PC-9 (cell line): ENCODE measurements around the gene CAPN9. TPM values are rescaled to one million over a fixed set of nuclear protein-coding genes. Genes with fewer than 3 reads are reported as not detected.

Experiments used
- BruUV-seq: library from RNA; stranded (reverse); fragments of 400-500 nt; replicated peaks from 2 replicates; lab custom pipeline; 2021; lab: Mats Ljungman, UMichigan
- CTCF ChIA-PET: fragments of 300-600 bp; sonication (Branson Sonifier 250); formaldehyde crosslinking; loops from one replicate; lab custom pipeline; 2022; ENCODE audit warnings: antibody characterized with exemption; lab: Charles Lee
- POLR2A ChIA-PET: fragments of 300-600 bp; sonication (Branson Sonifier 250); formaldehyde crosslinking; loops from one replicate; lab custom pipeline; 2022; ENCODE audit warnings: antibody characterized with exemption; ENCODE audit not compliant: unreplicated experiment; lab: Charles Lee
- DNase-seq, 2 experiments: peaks; one replicate each; pipeline versions ENCODE4 v3.0.0 to v3.0.0-alpha.2; 2015 to 2022; ENCODE audit warnings: mixed read lengths in 1 of 2
- H2AFZ ChIP-seq: fragments of 200-600 bp; sonication (generic); 2 replicates; pipeline ENCODE4 v1.8.1; 2017; ENCODE audit warnings: antibody characterized with exemption
- H3F3A ChIP-seq: fragments of 200-600 bp; sonication (generic); 2 replicates; pipeline ENCODE4 v1.8.1; 2017; ENCODE audit warnings: antibody characterized with exemption, mild to moderate bottlenecking, low read depth; ENCODE audit not compliant: insufficient read depth
- H3K27ac ChIP-seq: fragments of 200-600 bp; sonication (generic); 2 replicates; pipeline ENCODE4 v1.6.1; 2016; ENCODE audit warnings: mixed run types
- H3K27me3 ChIP-seq: fragments of 200-600 bp; sonication (generic); 2 replicates; pipeline ENCODE4 v1.6.1; 2016; ENCODE audit warnings: low read depth, mixed run types; ENCODE audit not compliant: insufficient read depth
- H3K36me3 ChIP-seq: fragments of 200-600 bp; sonication (generic); 2 replicates; pipeline ENCODE4 v1.6.1; 2016; ENCODE audit warnings: low read depth, mixed run types
- H3K4me1 ChIP-seq: fragments of 200-600 bp; sonication (generic); replicated peaks from 2 replicates; pipeline ENCODE4 v1.6.1; 2016; ENCODE audit warnings: mixed run types; ENCODE audit not compliant: insufficient read depth
- H3K4me2 ChIP-seq: fragments of 200-600 bp; sonication (generic); 2 replicates; pipeline ENCODE4 v1.6.1; 2017; ENCODE audit warnings: mixed run types
- H3K4me3 ChIP-seq: fragments of 200-600 bp; sonication (generic); 2 replicates; pipeline ENCODE4 v1.6.1; 2016; ENCODE audit warnings: mixed run types
- H3K79me2 ChIP-seq: fragments of 200-600 bp; sonication (generic); 2 replicates; pipeline ENCODE4 v1.6.1; 2017; ENCODE audit warnings: low read depth, mixed run types
- H3K9me2 ChIP-seq: fragments of 200-600 bp; sonication (generic); 2 replicates; pipeline ENCODE4 v1.8.1; 2017; ENCODE audit warnings: mild to moderate bottlenecking; ENCODE audit not compliant: insufficient read depth
- H3K9me3 ChIP-seq: fragments of 200-600 bp; sonication (generic); 2 replicates; pipeline ENCODE4 v1.8.1; 2016; ENCODE audit warnings: low read depth; ENCODE audit not compliant: insufficient read depth
- H4K20me1 ChIP-seq: fragments of 200-600 bp; sonication (generic); 2 replicates; pipeline ENCODE4 v1.8.1; 2017; ENCODE audit not compliant: insufficient read depth
- EZH2 ChIP-seq: fragments of 200-600 bp; sonication (generic); IDR thresholded peaks from 2 replicates; pipeline ENCODE4 v1.8.0; 2017; ENCODE audit warnings: antibody characterized with exemption, low read depth
- intact Hi-C: fragments of 100-400 bp; cut with micrococcal nuclease; formaldehyde crosslinking; loops from one replicate; pipeline ENCODE4 v1.10.0; 2022; ENCODE audit not compliant: unreplicated experiment
- total RNA-seq: library from RNA; stranded (reverse); gene quantifications from 2 replicates; pipeline ENCODE4 v1.2.3, GENCODE V29; 2021
- TF ChIP-seq, protein P1 (sequence below): fragments of 200-600 bp; sonication (generic); conservative IDR thresholded peaks from 2 replicates; pipeline ENCODE4 v1.6.1; 2017; ENCODE audit warnings: mixed run types, antibody characterized with exemption, mild to moderate bottlenecking, moderate library complexity

The CAPN9 gene
- total RNA-seq, 1 experiment from 2014 or later = not detected

DNA sequence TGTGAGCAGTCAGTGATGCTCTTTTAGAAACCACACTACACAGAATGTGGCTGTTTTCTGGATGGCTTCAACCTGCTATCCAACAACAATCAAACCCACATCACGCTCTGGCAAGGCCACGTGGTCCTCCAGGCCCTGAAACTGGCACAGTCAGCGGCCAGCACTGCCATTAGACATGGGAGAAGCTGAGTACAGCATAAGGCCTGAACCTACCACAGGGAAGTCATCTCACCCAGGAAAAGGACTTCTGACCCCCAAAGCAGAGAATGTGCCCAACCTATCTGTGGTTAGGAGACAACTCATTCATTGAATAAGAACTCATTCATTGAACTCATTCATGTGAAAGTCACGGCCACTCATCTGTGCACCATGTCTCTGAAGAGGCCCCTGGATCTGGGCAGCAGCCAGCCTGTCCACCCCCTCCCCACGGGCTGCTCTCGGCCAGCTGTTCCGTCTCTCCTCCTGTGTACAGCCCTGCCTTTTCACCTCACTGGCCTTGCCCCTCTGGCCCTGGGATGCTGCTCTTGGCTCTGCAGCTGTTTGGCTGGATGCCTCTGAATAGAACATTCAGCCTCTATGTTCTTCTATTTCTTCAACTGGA is 80.0 kb downstream of the CAPN9 start:
- no peaks in the 10 kb centered on the region for H3K9me3 ChIP-seq
- peaks cover 42% of the 10 kb centered on the region for H3K4me1 ChIP-seq
- no peaks in the 10 kb centered on the region for H3K27me3 ChIP-seq
- H3K27ac ChIP-seq = no peak overlapping the region
- DNase-seq = peak in 1 of 2 experiments; percentile 43
- no peak overlapping the region for H3K4me2 ChIP-seq
- no peak overlapping the region for H2AFZ ChIP-seq
- ChIA-PET POLR2A (no interaction called here), CTCF (no interaction called here)
- TF ChIP-seq, protein P1, sequence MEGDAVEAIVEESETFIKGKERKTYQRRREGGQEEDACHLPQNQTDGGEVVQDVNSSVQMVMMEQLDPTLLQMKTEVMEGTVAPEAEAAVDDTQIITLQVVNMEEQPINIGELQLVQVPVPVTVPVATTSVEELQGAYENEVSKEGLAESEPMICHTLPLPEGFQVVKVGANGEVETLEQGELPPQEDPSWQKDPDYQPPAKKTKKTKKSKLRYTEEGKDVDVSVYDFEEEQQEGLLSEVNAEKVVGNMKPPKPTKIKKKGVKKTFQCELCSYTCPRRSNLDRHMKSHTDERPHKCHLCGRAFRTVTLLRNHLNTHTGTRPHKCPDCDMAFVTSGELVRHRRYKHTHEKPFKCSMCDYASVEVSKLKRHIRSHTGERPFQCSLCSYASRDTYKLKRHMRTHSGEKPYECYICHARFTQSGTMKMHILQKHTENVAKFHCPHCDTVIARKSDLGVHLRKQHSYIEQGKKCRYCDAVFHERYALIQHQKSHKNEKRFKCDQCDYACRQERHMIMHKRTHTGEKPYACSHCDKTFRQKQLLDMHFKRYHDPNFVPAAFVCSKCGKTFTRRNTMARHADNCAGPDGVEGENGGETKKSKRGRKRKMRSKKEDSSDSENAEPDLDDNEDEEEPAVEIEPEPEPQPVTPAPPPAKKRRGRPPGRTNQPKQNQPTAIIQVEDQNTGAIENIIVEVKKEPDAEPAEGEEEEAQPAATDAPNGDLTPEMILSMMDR = no peak
- TF ChIP-seq EZH2 = no peak
- no peaks in the 10 kb centered on the region for H4K20me1 ChIP-seq
- BruUV-seq = no TSS peak
- intact Hi-C loops = no loop called here
- no peak overlapping the region for H3K4me3 ChIP-seq
- peaks cover 31% of the 10 kb centered on the region for H3F3A ChIP-seq
- no peaks in the 10 kb centered on the region for H3K9me2 ChIP-seq
- no peaks in the 10 kb centered on the region for H3K36me3 ChIP-seq
- H3K79me2 ChIP-seq = no peaks in the 10 kb centered on the region

DNA sequence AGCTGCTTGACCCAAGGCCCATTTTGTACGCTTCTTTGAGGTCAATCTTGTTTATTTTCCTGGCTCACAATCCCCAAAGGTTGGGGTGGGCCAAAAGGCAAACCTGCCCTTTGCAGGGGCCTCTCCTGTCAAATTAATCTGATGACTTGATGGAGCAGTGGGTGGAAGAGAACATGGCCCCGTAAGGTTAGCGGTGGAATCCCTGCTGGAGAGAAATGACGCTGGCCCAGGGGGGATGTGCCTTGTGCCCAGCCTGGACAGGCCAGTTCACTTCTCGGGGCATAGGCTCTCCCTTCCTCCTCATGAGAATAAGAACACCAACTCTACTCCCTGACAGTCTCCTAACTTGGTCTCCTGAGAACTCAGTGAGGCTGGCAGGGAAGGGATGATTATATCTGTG is 80.6 kb downstream of the CAPN9 start:
- Histone ChIP-seq H3K79me2 (no peaks in the 10 kb centered on the region), H3K4me2 (no peak overlapping the region), H3F3A (peaks cover 31% of the 10 kb centered on the region), H3K9me2 (no peaks in the 10 kb centered on the region), H4K20me1 (no peaks in the 10 kb centered on the region), H3K4me3 (no peak overlapping the region), H3K4me1 (peaks cover 42% of the 10 kb centered on the region), H3K27ac (no peak overlapping the region), H3K27me3 (no peaks in the 10 kb centered on the region), H2AFZ (no peak overlapping the region), H3K36me3 (no peaks in the 10 kb centered on the region), H3K9me3 (no peaks in the 10 kb centered on the region)
- DNase-seq = no peak
- no TSS peak for BruUV-seq
- POLR2A ChIA-PET = no interaction called here
- intact Hi-C loops = no loop called here
- CTCF ChIA-PET = no interaction called here
- TF ChIP-seq, protein P1 = no peak
- no peak for TF ChIP-seq EZH2

- Histone ChIP-seq H3K27ac (no peak overlapping the region), H3K4me1 (peaks cover 40% of the 10 kb centered on the region), H3K9me3 (no peaks in the 10 kb centered on the region), H3F3A (peaks cover 31% of the 10 kb centered on the region), H4K20me1 (no peaks in the 10 kb centered on the region), H3K27me3 (no peaks in the 10 kb centered on the region), H3K36me3 (no peaks in the 10 kb centered on the region), H2AFZ (no peak overlapping the region), H3K4me3 (no peak overlapping the region), H3K79me2 (no peaks in the 10 kb centered on the region), H3K4me2 (no peak overlapping the region), H3K9me2 (no peaks in the 10 kb centered on the region)
- TF ChIP-seq, protein P1 = no peak
- TF ChIP-seq EZH2 = no peak
- CTCF ChIA-PET = no interaction called here
- POLR2A ChIA-PET = no interaction called here
- DNase-seq = no peak
- BruUV-seq = no TSS peak
- intact Hi-C loops = no loop called here
These were observed 81.2 kb downstream of the CAPN9 start for GRCh38 chr1:230828421-230828820.
